Measurements from ENCODE around the gene ROBO1.

The ROBO1 gene

DNA sequence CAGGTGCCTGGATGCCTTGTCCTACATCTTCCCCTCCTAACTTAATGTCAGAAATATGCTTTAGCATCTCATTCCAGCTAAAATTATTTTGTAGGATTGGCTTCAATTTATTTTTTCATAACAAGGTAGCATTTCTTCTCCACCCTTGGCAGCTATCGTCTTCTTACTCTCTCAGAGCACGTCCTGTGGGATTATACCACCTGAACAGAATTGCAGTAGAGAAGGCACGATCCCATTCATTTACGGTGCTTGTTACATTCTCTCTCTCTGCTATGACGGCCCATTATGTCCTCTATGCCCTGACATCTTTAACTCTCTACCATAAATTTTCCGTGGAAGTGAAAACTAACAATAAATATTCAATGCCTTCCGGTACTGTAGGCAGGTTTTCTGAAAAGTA, 103.3 kb downstream of the ROBO1 start:
- DNase-seq = no peak

DNA sequence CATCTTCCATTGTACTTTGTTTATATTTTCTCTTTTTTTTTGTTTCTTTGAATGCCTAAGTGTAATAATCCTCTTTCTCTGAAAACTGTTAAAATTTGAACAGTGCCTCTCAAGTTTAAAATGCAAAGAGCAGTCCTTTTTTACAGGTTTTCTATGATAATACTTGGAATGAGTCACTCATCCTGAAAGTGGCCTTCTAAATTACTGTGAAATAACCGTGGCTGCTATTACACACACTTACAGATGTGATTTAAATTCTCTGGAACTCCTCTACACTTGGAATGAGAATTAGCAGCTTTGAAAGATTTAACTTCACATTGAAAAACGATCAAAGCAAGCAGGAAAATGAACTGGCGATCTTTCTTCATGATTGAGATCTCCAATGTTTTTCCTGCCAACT, 105.9 kb downstream of the ROBO1 start:
- no peak for DNase-seq

DNA sequence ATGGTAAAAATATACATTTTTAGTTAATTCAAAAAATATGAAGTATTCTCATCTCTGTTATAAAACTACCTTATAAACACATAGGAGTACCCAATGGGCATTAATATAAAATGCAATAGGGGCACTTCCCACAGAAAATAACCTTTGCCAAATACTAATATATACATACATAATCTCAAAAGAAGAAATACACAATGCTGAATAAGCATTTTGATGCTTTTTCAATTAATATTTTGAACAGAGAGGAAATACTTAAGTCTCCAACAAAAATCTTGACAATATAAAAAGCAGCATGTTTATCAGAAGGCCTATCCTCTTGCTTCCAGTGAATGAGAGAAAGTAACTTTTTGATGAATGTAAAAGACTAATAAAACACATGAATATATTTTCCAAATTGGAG, 110.7 kb downstream of the ROBO1 start:
- no peak for DNase-seq

DNA sequence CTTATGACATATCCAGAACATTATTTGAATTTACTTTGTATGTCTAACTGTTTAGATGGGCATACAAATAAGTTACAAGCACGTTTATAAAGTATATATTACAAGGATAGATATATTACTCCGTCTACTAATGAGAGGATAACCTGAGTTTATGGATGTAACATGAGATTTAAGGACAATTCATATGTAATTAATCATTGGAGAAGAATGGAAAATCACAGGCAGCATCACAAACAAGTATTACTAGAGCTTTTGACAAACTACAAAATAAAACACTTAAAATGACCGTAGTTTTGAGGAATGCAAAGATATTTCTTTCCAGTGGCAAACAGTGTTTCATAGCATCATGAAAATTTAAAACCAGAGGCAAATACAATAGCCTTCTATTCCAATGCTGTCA, 113.8 kb downstream of the ROBO1 start:
- DNase-seq = no peak

DNA sequence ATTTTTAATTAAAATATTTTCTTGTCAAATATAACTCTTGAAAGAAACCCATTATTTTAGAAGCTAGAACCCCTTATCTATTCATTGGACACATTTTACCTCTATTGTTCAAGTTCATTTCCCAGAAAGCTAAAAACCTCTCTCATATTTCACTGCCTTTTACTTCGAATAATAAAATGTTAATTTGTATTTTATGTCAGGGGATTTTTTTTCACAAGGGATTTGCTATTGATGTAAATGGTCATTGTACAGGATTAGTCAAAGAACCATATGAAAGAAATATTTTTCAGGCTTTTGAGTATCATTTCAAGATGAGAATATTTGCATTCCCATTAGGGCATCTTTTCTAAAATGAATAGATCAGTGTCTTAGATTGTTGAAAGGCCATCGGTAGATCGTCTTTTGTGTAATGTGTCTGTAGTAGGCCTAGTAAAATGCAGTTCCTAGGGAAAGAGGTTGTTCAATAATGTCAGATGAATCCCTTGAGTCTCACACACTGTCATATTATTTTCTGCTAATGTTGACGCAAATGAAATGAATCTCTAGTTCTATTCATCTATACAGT, 114.5 kb downstream of the ROBO1 start:
- DNase-seq = peak; percentile 18 to 33

DNA sequence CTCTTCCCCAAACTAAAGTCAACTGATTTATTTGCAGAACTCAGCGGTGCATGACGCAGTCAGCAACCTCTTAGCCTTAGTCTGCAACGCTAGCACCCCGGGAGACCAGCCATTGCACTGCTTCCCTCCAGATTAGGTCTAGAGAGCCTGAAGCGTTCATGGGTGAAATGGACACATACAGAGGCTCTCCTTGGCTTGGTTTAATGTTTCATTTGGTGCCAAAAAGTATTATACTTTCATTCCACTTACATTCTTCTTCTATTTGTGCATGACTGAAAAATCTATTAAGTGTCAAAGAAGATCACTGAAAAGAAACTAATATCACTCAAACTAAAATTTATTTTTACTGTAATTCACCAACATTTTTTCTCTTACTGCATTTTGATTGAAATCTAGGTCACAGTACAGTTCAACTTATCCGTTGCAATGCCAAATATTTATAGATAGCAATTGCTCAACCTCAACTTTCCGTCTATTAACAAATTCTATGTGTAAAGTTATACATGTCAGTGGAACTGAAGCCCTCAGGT, 116.2 kb downstream of the ROBO1 start:
- no peak for DNase-seq

DNA sequence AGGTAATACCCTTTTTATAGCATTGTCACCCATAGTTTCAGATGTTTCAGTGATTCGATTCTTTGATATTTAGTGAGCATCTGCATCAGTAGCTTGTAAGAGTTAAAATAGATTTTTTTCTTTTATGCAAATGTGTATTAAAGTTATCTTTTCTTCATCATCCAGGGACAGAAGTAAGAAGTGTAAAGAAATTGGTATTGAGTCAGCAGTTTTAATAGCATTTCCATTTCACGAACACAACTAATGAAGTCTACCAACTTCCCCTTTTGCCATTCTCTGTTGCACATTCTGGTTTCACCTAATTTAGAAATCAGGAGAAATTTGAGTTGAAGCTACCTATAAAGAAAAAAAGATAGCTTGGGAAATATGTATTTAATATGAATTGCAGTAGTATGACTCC, 127.9 kb downstream of the ROBO1 start:
- DNase-seq = no peak

DNA sequence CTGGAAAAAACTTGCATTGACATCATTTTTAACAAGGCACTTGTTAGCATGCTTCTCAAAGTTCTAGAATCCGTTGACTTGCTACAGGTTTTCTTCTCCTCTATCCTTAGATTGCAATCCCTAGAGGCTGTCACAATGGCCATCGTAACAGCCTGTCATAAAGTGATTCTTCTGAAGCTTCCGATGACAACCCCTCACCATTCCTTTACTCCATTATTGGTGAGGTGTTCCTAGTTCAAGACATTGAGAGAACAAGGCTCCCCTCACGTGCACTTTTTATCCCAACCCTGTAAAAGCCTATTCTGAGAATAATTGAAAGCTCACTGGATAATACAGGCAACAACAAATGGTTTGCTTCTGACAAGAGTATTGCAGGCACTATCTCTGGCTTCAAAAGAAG, 131.4 kb downstream of the ROBO1 start:
- no peak for DNase-seq

DNA sequence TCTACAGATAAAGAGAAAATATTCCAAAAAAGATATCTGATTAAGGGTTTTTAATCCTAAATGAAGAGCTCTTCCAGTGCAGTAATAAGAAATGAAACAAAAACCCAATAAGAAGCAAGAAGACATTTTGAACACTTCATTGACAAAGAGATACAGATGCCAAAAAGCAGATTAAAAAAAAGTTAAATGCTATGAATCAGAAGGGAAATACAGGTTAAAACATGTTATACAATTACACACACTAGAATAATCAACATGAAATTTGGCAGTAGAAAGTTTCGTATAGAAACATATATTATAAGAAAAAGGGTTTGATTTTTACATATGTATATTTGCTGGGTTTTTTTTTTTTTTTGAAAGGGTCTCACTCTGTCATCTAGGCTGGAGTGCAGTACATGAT, 135.0 kb downstream of the ROBO1 start:
- no peak for DNase-seq

DNA sequence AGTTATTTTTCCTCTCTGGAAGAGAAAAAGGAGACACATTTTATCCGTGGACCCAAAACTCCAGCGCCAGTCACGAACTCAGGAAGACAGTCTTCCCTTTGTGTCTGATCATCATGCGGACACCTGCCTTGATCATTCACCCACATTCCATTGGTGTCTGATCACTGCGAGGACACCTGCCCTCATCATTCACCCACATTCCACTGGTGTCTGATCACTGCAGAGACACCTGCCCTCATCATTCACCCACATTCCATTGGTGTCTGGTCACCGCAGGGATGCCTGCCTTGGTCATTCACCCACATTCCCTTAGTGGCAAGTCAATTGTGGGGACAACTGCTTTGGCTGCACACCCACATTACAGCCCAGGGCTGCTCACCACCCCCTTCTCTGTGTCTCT, 148.9 kb downstream of the ROBO1 start:
- DNase-seq = no peak

DNA sequence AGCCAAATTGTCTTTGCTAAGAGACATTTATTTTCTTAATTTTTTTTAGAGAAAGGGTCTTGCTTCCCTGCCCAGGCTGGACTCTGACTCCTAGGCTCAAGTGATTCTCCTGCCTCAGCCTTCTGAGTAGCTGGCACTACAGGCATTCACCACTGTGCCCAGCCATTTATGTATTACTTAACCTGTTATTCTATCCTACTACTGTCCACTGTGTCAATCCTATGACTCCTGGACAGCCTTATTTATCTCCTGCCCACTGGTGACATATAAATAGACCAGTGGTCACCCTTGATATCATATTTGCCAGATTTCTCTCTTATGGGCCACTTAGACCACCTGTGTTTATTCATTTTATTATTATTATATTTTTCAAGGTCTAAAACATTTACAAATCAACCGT, 161.4 kb downstream of the ROBO1 start:
- DNase-seq = no peak

DNA sequence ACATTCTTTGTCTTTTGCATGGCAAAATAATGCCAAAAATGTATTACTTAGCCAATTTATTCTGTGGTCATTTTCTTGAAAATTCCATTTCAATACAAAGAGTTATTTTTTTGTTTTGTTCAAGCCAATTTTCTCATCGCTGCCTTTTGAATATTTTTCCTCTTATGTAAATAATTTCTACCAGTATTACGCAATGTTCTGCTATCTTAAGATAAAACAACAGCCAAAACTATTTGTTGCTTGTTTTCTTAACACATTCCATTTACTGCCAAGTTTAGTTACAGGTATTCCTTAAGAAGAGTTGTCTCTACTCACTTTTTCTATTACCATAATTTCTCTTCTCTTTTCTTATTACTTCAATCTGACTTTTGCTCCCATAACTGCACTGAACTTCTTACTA, 163.1 kb downstream of the ROBO1 start:
- no peak for DNase-seq

DNA sequence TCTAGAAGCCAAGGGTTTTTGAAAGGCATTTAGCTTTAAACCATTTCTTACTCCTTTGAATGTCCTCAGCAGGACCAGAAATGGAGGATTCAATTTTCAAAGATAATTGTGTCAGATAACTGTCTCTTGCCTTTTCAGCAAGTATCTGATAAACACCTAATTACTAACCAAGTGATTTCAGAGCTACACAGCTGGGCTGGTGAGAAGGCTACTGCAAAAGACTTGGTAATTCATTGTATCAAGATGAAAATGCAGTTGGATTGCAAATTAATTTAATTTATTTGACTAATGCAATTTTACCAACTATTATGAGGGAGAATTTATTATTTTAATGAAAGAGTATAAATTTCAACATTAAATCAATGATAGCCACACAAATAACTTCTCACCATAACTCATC, 165.4 kb downstream of the ROBO1 start:
- no peak for DNase-seq

DNA sequence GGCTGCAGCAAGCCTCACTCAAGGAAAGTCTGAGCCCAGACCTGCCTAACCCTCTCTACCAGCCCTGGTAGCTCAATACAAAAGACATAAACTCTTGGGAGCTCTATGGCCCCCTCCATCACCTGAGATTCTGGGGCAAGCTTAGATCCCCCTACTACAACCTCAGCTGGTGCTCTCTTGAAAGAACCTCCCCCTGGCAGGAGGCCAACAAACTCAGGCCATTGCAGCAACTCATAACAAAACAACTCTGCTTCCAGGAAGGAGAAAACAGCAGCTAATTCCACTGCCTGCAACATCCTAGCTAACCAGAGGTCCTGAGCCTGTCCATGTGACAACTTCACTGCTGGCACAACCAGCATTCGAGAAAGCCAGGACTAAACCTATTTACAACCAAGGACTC, 169.2 kb downstream of the ROBO1 start:
- DNase-seq = no peak

DNA sequence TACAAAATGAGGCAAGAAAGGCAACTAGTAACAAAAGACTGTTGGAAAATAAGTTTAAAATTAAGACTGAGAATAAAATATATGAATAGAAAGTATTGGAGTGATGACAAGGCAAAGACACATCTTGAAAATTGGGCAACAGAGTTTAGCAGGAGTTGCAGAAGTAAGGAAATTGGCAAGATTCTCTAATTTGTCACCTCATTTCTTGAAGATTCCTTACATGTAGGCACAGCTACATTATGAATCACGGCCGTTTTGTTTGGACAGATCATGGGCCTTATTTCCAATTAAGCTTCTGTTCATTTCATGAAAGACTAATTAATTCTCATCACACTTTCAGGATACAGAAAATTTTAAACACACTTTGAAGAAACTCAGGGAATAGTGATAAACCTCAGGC, 170.1 kb downstream of the ROBO1 start:
- DNase-seq = no peak

DNA sequence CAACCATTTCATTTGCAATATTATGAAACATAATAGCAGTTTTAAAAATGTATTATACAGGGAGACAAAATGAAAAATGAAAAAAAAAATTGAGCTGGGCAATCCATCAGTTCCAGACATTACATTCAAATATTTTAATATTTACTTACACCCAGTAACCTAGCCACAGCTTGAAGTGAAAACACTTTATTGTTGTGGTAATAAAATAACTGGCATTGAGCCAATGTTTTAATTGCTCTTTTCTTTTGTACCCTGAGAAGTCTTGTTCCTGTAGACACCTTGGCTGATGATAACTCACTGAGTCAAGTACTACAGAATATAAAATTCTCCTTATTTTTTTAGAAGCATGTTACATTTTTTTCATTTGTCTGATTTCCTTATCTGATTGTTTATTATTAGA, 180.6 kb downstream of the ROBO1 start:
- no peak for DNase-seq

DNA sequence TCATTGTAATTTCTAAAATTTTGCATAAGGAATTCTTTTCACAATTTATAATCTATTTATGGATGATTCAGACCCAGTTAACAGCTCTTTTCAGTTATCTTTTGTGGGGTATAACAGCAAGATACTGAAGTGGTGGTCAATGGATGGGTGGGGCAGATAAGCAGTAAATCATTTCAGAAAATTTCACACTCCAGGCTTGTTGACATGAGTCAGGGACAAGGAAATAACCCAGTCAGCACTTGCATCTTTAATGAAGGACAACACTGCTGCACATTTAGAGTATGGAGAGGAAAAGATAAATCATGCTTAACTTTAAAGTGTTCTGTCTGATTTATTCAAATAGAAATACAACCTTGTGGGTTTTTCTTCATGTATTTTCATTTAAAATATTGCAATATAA, 181.6 kb downstream of the ROBO1 start:
- DNase-seq = no peak

DNA sequence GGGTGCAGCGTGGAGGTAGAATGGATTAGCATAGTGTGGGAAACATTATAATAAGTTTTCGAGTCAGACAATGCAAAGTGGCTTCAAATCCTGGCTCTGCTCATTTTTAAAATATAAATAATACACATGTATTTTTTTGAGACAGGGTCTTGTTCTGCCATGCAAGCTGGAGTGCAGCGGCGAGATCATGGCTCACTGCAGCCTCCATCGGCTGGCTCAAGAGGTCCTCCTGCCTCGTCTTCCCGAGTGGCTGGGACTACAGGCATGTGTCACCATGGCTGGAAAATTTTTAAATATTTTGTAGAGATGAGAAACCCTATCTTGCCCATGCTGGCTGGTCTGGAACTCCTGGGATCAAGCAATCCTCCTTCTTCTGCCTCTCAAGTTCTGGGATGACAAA, 194.9 kb downstream of the ROBO1 start:
- DNase-seq = no peak

DNA sequence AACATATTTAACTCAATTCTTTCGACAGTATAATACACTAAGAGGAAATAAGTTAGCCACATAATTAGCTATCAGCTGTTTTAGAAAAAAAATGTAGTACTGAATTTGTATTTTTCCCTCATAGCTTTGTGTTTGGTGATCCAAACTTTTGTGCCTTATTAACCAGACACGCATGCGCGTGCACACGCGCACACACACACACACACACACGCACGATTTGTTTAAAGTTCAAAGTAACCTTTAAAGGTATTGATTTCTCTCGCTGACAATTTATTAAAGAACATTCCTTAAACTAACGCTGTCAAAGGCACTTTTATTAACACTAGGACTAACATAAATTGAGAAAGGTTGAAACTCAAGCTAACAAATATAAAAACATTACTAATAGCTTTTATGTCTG, 198.9 kb downstream of the ROBO1 start:
- DNase-seq = no peak

DNA sequence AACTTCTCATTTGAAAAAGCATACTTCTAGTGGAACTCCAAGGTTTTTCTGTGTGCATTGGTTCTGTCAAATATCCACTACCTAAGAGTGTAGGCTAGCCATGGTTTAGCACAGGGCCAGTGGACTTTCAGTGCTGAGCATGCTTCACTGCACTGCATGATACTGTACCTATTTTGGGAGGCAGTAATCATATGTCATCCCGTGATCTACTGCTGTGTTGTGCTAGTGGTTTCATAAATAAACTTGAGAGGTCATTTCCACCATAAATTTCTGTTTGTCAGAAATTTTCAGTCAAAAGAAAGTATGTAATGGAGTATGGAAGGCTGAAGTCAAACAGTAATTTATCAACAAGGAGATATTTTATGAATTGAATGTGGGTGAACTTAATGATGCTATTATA, 203.6 kb downstream of the ROBO1 start:
- no peak for DNase-seq

DNA sequence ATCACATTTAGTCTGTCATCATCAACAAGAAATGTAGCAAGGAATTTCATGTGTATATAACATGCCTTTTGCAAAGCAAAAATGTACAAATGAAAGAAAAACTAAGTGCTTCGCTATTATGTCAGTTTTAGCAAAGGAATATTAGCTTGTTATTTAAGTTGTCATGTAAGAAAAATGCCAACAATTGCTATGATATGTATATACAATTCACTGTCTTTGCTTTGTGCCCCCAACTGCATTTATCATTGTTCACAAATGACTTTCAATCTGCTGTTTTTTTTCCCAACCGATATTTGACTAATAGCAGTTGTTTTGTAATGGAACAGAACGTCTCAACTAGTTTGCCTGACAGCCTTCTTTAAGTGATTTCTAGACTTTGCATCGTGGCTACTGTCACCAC, 207.1 kb downstream of the ROBO1 start:
- no peak for DNase-seq

DNA sequence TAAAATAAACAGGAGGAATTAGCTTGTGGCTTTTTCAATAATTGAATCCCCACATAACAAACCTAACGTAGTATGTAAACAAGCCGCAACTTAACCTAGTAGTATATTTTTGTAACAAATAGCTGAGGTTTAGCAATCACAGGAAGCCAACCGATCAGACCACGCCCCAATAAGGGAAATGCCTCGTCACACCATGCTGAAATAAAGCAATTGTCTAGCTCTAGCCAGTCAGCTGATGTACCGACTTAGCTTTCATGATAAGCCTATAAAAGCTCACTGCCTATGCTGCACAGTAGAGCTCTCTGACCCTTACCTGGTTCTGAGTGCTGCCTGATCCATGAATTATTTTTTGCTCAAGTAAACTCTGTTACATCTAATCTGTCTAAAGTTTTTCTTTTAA, 208.9 kb downstream of the ROBO1 start:
- DNase-seq = no peak

DNA sequence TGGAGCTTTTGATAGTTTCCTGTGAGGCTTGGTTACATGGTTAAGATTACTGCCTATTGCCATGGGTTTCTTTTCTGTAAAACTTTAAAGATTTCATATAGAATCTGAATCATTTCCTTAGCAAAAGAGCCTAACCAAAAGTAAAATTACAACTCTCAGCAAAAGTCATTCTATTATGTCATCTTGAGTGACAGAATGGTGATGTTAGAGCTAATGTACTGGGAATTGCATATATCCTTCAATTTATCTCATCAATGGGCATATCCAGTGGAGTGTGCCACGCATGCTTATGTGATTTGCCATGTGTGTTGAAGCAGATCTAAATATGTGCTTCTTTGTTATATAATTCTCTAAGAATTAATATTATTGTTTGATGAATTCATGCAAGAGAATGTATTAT, 212.1 kb downstream of the ROBO1 start:
- DNase-seq = no peak

DNA sequence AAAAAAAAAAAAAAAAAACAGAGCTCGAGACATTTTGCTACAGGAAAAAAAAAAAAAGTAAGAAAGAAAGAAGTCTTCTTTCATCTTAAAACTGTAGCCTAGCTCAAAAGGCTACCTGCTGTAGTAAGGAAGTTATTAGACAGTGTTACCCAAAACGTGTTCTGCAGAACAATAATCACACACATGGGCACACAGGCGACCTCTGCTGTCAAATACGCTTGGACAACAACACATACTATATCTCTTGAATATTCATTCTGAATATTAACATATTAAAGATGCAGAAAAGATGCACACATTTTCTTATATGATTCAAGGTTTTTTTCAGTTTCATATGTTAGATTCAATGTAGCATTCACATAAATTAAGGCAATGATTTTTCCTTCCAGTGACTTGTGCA, 215.8 kb downstream of the ROBO1 start:
- DNase-seq = no peak

DNA sequence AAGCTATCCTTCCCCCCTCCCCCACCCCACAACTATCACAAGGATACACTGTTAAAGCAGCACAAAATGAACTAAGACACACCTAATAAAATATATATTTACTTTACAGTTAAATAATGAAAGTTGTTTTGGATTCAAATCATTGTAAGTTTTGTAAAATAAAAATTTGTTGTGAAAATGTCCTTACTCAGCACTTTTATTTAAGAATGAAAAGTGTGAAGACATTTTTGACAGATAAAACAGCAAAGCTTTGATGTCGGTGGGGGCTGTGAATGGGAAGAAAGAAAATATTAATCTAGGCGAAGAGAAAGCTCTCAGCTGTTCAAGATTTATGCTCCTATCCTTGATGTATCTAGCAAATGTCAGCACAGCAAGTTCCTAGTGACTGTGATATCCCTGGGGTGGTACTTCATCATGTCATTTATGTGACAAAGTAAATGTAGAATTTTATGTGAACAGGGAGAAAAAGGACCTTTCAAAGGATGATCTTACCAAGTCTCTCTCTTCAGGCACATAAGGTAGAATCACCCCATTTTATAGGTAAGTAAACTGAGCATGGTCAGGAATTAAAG, 216.4 kb downstream of the ROBO1 start:
- no peak for DNase-seq
